T-helper 2 cell (primary cell): ENCODE results near the gene LRRC47.

Experiments used
- DNase-seq, 5 experiments: peaks; one replicate each; pipeline versions ENCODE4 v3.0.0 to v3.0.0-alpha.2; 2012 to 2022

Gene LRRC47

DNA sequence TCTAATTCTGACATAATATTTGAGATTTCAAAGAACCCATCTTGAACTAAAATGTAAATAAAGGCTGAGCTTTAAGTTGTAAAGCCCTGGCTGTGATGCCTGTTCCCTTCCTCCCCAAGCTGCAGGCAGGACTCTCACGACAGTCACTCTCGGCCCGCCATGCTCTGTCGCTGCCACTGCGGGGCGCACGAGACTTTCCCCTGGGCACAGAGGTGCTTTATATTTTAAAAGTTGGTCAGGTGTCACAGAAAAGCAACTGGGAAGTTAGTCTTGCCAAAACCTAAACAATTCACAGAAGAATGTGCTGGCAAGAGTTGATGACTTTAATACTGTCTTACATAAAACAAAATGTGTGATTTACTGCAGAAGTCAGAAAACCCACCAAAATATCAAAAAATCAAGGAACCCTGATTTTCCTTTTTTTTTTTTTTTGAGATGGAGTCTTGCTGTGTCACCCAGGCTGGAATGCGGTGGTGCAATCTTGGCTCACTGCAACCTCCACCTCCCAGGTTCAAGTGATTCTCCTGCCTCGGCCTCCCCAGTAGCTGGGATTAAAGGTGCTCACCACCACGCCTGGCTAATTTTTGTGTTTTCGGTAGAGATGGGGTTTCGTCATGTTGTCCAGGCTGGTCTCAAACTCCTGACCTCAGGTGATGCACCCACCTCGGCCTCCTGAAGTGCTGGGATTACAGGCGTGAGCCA lies 10.7 kb downstream of the LRRC47 start:
- DNase-seq: peak in 1 of 5 experiments; percentile 43

DNA sequence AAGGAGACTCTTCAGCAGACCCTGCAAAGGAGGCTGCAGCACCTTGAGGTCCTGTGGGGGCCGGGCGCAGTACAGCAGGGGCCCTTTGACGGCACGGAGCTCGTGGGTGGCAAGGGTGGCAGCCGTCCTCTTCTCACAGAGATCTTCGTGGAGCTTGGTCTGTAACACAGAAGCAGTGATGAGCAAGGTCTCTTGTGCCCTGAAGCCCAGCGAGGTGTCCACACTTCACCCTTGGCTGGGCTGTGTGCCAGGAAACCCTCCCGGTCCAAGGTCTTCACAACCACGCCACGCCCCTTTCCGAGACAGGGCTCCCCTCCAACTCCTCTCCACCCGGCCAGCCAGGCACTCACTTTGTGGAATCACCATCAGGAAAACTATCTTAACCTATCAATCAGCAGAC lies 11.3 kb downstream of the LRRC47 start:
- no peak for DNase-seq

GRCh38 chr1:3783651-3784474 lies 12.4 kb downstream of the LRRC47 start:
- no peak for DNase-seq

DNA sequence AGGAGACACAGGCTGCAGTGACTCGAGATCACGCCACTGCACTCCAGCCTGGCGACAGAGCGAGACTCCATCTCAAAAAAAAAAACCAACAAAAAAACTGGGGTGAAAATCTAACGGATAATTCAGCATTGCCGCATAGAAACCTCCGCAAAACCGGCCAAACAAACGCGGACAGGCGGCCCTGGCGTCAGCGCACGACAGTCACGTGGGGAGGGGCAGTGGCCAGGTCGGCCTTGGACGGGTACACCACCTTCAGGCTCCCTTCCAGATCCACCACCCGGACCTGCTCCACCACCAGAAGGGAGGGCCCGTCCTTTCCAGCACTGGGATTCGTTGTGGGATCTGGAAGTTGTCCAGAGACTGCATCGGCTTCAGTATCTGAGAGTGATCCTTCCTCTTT lies 15.4 kb downstream of the LRRC47 start:
- DNase-seq: no peak

GRCh38 chr1:3779912-3780416 lies 16.3 kb downstream of the LRRC47 start:
- DNase-seq: no peak

- DNase-seq: no peak
Measured at GRCh38 chr1:3779265-3779911, 16.9 kb downstream of the LRRC47 start.

DNA sequence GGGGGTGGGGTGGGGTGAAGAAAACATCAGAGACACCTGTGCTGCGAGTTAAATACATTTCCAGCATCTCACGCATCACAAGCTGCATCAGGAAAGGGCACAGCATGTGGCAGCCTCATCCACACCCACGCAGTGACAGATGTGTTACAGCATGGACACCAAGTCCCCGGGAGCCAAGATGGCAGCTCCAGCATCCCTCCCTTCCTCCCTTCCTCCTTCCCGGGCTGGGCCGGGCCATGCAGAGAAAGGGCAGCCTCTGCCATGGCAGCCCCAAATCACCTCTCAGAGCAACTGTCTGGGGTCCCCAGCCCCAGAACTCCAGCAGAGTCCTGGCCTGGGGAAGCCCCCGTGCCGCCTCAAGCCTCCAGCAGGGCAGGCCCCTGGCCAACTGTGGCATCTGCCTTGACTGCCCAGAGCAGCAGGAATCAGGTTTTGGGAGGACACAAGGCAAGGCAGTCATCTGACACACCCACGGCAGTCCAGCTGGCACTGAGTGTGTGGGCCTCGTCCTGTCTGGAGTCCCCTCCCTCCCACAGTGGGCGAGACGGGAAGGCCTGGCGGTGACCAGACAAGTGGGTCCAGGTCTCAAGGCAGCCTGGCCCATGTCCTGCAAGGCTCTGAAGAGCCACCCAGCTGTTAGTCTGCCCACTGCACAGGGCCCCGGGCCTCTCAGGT lies 17.6 kb downstream of the LRRC47 start:
- DNase-seq: no peak

DNA sequence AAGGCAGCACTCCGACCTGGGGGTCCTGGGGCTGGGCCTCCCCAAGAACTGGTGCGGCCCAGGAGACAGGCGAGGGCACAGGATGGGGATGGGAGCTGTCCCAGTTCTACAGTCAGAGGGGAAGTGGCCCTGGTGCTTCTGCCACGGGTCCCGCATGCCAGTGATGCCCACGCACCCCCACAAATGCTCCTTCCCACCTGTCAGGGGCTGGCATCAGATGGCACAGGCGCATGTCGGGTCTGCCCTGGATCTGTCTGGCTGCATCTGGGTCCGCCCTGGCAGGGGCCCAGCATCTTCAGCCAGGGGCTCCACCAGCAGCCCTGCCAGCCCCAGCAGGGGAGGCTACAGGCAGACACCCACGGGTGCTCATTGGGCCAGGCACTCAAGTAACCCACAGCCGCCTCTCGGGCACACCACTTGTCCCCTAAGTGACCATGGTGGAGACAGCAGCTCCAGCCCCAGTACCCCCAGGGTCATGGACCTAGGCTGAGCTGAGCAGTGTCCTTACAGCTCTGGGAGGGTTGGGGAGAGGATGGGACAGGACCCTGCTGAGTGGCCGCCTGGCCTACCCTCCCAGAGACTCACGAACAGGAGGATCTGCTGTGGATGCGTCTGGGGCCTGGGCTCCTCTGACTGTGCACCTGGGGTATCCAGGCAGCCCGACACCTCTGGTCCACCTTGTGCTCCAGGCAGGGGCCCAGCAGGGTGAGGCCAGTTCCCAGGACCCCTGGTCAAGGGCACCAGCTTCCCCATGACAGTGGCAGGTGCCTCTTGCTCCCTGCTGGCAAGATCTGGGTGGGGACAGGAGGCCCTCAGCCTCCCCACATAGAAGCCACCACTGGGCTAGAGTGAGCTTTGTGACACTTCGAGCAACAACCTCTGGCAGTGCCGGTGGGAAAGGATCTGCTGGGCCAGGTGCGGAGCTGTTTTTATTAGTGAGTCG lies 18.4 kb downstream of the LRRC47 start:
- DNase-seq: no peak

DNA sequence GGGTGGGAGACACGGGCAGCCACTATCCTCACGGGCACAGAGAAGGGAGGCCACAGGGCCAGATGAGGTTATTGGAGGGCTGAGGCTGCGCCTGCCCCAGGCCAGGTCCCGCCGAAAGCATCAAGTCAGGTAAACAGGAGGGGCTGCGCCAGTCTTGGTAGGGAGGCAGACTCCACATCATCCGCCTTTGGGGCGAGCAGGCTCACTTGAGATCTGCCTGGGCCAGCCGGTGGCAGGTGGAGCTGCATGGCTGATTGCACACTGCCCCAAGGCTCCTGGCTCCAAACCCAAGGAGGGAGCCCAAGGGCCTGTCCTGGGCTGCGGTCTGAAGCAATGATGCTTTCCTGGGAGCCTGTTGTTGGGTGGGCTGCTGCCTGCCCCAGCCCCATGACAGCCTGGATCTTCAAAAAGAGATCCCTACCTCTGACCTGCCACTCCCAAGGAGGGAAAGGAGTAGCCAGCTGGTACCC lies 19.2 kb downstream of the LRRC47 start:
- DNase-seq: no peak

DNA sequence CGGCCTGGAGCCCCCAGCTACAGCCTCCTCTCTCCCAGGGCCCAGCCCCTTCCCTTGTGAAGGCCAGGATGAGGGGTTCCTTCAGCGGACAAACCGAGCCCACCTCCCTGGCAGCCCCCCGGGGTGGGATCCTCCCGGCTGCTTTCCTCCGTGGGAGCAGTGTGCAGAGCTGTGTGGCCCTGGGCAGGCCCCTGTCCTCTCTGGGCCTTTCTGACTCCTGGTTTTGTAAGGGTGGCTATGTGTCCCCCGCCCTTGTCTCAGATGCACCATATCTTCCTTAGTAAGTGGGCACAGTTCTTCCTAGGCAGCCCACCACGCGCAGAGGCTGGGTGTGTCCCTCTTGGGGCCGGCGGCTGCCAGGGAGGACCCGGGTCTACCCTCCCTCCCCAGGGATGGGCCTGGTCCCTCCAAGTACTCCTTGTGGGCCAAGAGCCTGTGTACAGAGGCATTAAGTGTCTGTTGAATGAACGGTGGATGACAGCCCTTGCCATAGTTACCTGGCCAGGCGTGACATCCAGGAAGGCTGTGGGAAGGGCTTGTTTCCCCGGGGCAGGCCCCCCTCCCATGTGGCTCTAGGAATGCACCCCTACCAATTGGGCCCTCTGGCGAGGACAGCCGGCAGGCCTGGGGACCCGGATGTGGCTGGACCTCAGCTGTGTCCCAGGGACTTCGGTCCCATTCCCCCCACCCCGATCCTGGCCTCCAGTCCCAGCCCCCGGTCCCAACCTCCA lies 19.9 kb downstream of the LRRC47 start:
- DNase-seq: no peak

DNA sequence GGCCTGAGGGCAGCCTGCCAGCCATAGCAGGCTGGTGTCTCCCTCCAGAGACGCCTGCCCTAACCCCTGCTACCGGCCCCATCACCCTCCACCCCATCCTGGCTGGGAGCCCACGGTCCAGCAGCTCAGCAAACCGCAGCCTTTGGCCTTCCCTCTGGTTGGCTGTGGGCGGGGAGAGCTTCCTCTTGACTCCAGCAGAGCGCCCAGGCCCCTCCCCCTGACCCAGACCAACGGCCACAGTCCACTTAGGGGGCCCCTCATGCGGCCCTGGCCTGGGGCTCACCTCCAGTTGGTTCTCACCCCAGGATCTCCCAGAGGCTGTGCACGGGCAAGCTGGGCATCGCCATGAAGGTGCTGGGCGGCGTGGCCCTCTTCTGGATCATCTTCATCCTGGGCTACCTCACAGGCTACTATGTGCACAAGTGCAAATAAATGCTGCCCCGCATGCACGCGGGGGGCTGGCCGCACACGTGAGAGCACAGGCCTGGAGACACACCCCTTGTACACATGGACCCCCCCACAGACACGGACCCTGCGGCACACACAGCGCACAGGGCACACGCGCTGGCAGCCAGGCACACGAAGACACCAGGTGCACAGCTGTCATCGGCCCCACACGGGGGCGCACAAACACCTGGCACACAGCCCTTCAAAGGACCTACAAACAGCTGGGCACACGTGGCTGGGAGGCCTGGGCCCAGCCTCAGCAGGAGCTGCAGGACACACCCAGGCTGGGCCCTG lies 20.6 kb downstream of the LRRC47 start:
- DNase-seq: peak in 4 of 5 experiments; percentile 26 to 83 (median 34)

DNA sequence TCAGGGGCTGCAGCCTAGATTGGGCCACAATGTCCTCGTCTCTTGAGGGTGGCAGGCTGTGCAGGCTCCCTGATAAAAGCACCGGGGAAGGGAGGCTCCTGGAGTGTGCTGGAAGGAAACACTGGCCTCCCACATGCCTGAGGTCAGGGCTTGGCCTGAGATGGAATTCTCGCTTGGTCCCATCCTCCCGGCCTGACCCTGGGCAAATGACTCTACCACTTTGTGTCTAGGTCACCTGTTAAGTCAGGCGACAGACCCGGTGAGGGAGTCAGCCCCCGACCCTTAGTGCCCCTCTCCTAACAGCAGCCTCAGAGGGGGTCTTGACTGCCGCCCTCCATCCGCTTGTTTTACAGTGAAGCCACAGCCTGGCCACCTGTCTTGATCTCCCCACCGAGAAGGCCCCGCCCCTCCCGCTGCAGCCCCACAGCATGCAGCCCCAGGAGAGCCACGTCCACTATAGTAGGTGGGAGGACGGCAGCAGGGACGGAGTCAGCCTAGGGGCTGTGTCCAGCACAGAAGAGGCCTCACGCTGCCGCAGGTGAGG lies 21.3 kb downstream of the LRRC47 start:
- DNase-seq: no peak

- no peak for DNase-seq
Measured at GRCh38 chr1:3774276-3774945, 21.9 kb downstream of the LRRC47 start.

- DNase-seq: no peak
Measured at GRCh38 chr1:3773572-3774275, 22.6 kb downstream of the LRRC47 start.

DNA sequence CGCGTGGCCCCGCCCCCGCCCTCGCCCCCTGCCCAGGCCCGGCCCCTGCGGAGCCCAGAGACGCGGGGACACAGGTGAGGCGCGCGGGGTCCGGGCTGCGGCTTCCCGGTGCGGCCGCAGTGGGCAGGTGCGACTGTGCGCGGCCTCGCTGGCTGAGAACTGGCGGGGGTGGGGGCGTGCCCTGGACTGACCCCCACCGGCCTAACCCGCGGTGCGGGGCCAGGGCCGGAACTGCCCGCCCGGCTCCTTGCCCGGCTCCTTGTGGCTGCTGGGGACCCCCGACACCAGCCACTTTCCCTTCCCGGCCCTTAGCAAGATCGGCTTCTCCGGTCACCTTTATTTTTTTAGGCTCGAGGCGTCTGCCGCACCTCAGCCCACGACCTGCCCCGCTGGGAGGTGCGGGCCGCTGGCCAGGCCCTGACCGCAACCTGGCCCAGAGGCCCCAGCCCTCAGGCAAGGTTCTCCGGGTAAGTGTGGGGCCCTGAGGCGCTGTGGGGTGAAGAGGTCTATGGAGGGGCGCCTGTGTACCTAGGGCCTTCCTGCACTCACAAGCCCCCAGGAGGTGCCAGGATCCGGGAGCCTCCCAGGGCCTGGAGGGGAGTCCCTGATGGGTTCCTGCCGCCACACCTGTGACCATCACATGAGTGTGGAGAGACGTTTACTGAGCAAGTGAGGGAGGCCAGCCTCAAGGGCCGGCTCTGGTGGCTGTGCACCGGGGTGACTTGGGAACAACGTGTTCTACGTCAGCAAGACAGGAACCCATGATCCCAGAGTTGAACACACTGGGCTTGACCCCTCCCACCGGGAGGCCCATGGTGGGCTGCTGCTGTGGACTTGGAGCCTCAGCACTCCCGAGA lies 23.4 kb downstream of the LRRC47 start, which contains the start of gene SMIM1:
Gene SMIM1 (plus strand): TSS at position 35 of the 857 bp plus-strand sequence. CDS start 2,625 bp downstream, outside the sequence.
- no peak for DNase-seq

DNA sequence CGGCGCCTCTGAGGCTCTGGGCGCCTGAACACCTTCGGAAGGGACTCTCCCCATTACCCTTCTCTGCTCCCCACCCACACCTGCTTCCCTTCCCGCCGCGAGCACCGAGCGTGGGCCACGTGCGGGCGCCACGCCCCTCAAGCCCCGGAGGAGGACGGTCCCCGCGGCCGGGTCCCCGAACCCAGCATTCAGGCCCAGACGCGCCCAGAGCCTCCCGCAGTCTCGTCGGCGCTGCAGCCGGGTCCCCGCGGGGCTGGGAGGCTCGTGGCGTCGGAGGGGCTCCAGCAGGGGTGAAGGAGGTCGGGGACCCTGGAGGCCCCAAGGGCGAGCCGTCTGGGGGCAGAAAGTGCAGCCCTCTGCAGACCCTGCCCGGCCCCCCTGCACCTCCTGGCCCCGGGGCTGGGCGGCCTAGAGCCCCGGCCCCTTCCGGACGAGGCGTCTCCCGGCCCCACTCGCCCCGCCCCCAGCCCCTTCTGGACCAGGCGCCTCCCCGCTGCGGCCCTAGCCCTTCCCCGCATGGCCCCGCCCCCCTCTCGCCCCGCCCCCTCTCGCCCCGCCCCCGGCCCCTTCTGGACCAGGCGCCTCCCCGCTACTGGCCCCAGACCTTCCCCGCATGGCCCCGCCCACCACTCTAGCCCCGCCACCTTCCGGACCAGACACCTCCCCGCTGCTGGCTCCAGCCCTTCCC lies 24.1 kb downstream of the LRRC47 start:
- DNase-seq: peak; percentile 70 to 87 (median 79)
